HepG2 (cell line): Measurements from ENCODE around the gene EIF6. TPM values are rescaled to one million over a fixed set of nuclear protein-coding genes. Genes with fewer than 3 reads are reported as not detected.
A peak's percentile ranks its signal among the peaks of the same experiment; 100 is the strongest.

ENCODE experiments used
- AHDC1 ChIP-seq: sonication (generic); formaldehyde crosslinking; IDR thresholded peaks from 2 replicates; pipeline ENCODE4 v1.5.1; 2020; ENCODE audit warnings: mild to moderate bottlenecking, missing genetic modification reagents, borderline replicate concordance
- CREB1 ChIP-seq, 2 experiments: fragments of 450-650 bp in 1 of 2; IDR thresholded peaks; 2 replicates each; pipeline ENCODE4 v1.6.1; 2016 to 2017; ENCODE audit warnings: control low read depth in 1 of 2, mild to moderate bottlenecking in 1 of 2, missing compliant biosample characterization in 1 of 2, missing genetic modification characterization in 1 of 2
- GATAD2A ChIP-seq: IDR thresholded peaks from 2 replicates; pipeline ENCODE4 v1.6.1; 2016
- GPBP1L1 ChIP-seq: sonication (generic); formaldehyde crosslinking; IDR thresholded peaks from 2 replicates; pipeline ENCODE4 v1.5.0; 2020; ENCODE audit warnings: mild to moderate bottlenecking, missing genetic modification reagents
- MIER3 ChIP-seq: IDR thresholded peaks from 2 replicates; pipeline ENCODE4 v1.6.1; 2016; ENCODE audit warnings: missing compliant biosample characterization, borderline replicate concordance
- MYNN ChIP-seq: sonication (generic); formaldehyde crosslinking; IDR thresholded peaks from 2 replicates; pipeline ENCODE4 v1.4.0; 2020; ENCODE audit warnings: mild to moderate bottlenecking, low read depth, missing genetic modification reagents
- POLR2AphosphoS5 ChIP-seq: IDR thresholded peaks from 2 replicates; pipeline ENCODE4 v1.6.1; 2012; ENCODE audit warnings: low read depth, low read length
- RXRA ChIP-seq: sonication (generic); formaldehyde crosslinking; IDR thresholded peaks from 2 replicates; pipeline ENCODE4 v1.5.1; 2020; ENCODE audit warnings: missing genetic modification reagents
- SIX4 ChIP-seq: sonication (generic); formaldehyde crosslinking; IDR thresholded peaks from 2 replicates; pipeline ENCODE4 v1.4.0; 2020; ENCODE audit warnings: missing genetic modification reagents
- SMAD3 ChIP-seq: sonication (generic); formaldehyde crosslinking; IDR thresholded peaks from 2 replicates; pipeline ENCODE4 v1.4.0; 2020; ENCODE audit warnings: missing genetic modification reagents
- THAP11 ChIP-seq: IDR thresholded peaks from 2 replicates; pipeline ENCODE4 v1.6.1; 2016; ENCODE audit warnings: missing biosample characterization, missing genetic modification reagents
- ZNF772 ChIP-seq: sonication (generic); formaldehyde crosslinking; IDR thresholded peaks from 2 replicates; pipeline ENCODE4 v1.5.0; 2020; ENCODE audit warnings: mild to moderate bottlenecking, missing genetic modification reagents
- polyA plus RNA-seq, 8 experiments: library from polyadenylated mRNA; depleted of rRNA in 3 of 8; stranded (reverse) in 7 of 8; unstranded in 1 of 8; fragments of >200 nt; fragmentation: Illumina TruSeq in 4 of 8; extraction: Trizol in 4 of 8; gene quantifications; 2 replicates each; pipeline versions ENCODE4 v1.2.1 to v1.2.3, GENCODE V29; 2011 to 2016; ENCODE audit warnings: low read depth in 4 of 8, missing spikeins in 1 of 8, mixed read lengths in 1 of 8; ENCODE audit not compliant: insufficient read depth in 1 of 8
- total RNA-seq, 5 experiments: library from RNA; depleted of rRNA; stranded (reverse); fragments of >200 nt; fragmentation: Illumina TruSeq; extraction: Trizol; gene quantifications; 2 replicates each; pipeline ENCODE4 v1.2.3, GENCODE V29; 2016; ENCODE audit warnings: low read depth in 1 of 5
- TF ChIP-seq, protein P1 (sequence below): sonication (generic); formaldehyde crosslinking; IDR thresholded peaks from 2 replicates; pipeline ENCODE4 v1.4.0; 2020; ENCODE audit warnings: missing genetic modification reagents, borderline replicate concordance
- TF ChIP-seq, protein P2 (sequence below): IDR thresholded peaks from 2 replicates; pipeline ENCODE4 v1.6.1; 2012; ENCODE audit warnings: low read depth, low read length, improper control_type of control experiment
- TF ChIP-seq, protein P3 (sequence below): sonication (generic); formaldehyde crosslinking; IDR thresholded peaks from 2 replicates; pipeline ENCODE4 v1.4.0; 2020; ENCODE audit warnings: mild to moderate bottlenecking, low read depth, missing genetic modification reagents
- TF ChIP-seq, protein P4 (sequence below): sonication (generic); formaldehyde crosslinking; IDR thresholded peaks from 2 replicates; pipeline ENCODE4 v1.5.0; 2020; ENCODE audit warnings: missing genetic modification reagents

The EIF6 gene
- total and polyA plus RNA-seq, 2 of the 13 experiments (the other 11 are each of a cell fraction or from before 2014, with no cell fraction given), result 462 to 466 TPM

DNA sequence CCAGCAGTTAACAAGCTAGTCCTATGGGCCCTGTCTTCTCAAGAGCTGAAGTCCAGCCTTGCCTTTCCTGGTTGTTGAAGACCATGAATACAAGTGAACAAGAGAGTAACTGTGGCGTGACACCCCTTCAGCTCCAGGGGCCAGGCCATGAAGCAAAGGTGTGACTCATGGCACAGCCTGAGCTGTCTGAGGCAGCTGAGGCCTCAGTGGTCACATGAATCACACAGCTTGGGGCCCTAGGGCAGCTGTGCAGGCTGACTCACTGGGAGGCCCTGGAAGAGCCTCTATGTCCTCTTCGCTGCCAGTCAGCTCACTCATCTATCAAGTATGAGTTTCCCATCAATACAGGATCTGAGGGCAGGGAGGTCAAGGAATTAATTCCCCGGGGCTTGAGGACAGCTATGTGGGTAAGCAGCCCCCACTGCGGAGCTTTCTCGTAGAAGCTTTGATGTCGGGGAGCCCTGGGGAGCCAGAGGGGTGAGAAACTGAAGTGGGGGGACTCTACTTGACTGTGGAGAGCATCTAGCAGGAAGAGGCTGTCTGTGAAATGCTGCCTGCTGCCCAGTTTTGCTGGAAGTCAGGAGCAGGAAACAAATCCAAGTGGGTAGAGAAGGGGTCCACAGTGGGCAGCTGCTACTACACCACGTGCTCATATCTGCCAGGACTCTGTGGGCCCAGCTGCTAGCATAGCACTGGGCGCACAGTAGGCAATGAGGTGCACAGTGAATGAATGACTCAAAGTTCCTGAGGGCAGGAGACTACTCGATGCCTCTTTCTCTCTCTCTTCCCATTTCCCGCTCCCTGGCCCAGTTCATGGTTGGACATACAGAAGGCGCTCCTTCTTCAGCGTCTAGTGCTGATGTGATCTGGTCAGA, 21.3 kb upstream of the EIF6 start (continued):
- TF ChIP-seq, protein P1, sequence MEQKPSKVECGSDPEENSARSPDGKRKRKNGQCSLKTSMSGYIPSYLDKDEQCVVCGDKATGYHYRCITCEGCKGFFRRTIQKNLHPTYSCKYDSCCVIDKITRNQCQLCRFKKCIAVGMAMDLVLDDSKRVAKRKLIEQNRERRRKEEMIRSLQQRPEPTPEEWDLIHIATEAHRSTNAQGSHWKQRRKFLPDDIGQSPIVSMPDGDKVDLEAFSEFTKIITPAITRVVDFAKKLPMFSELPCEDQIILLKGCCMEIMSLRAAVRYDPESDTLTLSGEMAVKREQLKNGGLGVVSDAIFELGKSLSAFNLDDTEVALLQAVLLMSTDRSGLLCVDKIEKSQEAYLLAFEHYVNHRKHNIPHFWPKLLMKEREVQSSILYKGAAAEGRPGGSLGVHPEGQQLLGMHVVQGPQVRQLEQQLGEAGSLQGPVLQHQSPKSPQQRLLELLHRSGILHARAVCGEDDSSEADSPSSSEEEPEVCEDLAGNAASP (CRISPR knock-in tag), result peak; percentile 41; the same call in 1 of the 2 replicates
- TF ChIP-seq GPBP1L1 (CRISPR knock-in tag) (no peak), CREB1 (IDR thresholded peaks at IDR 0.05) (peak; percentile 65; the same call in 1 of the 2 replicates), CREB1 (CRISPR knock-in tag; IDR thresholded peaks at IDR 0.05) (peak; percentile 62; the same call in 1 of the 2 replicates), THAP11 (CRISPR knock-in tag) (peak; percentile 71), AHDC1 (CRISPR knock-in tag) (peak; percentile 12; the same call in 1 of the 2 replicates), MIER3 (peak; percentile 86; the same call in 1 of the 2 replicates), SMAD3 (CRISPR knock-in tag) (peak; percentile 88), MYNN (CRISPR knock-in tag) (0 out of 2 replicates have a peak, but pooled peaks have one; percentile 55), GATAD2A (CRISPR knock-in tag) (peak; percentile 94), SIX4 (peak; percentile 24; the same call in 1 of the 2 replicates), POLR2AphosphoS5 (no peak), RXRA (CRISPR knock-in tag) (peak; percentile 88), ZNF772 (CRISPR knock-in tag) (no peak; the same call in 1 of the 2 replicates)
- TF ChIP-seq, protein P2, sequence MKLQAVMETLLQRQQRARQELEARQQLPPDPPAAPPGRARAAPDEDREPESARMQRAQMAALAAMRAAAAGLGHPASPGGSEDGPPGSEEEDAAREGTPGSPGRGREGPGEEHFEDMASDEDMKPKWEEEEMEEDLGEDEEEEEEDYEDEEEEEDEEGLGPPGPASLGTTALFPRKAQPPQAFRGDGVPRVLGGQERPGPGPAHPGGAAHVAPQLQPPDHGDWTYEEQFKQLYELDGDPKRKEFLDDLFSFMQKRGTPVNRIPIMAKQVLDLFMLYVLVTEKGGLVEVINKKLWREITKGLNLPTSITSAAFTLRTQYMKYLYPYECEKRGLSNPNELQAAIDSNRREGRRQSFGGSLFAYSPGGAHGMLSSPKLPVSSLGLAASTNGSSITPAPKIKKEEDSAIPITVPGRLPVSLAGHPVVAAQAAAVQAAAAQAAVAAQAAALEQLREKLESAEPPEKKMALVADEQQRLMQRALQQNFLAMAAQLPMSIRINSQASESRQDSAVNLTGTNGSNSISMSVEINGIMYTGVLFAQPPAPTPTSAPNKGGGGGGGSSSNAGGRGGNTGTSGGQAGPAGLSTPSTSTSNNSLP, result 0 out of 2 replicates have a peak, but pooled peaks have one; percentile 72
- TF ChIP-seq, protein P3, sequence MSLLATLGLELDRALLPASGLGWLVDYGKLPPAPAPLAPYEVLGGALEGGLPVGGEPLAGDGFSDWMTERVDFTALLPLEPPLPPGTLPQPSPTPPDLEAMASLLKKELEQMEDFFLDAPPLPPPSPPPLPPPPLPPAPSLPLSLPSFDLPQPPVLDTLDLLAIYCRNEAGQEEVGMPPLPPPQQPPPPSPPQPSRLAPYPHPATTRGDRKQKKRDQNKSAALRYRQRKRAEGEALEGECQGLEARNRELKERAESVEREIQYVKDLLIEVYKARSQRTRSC (CRISPR knock-in tag), result no peak
- TF ChIP-seq, protein P4, sequence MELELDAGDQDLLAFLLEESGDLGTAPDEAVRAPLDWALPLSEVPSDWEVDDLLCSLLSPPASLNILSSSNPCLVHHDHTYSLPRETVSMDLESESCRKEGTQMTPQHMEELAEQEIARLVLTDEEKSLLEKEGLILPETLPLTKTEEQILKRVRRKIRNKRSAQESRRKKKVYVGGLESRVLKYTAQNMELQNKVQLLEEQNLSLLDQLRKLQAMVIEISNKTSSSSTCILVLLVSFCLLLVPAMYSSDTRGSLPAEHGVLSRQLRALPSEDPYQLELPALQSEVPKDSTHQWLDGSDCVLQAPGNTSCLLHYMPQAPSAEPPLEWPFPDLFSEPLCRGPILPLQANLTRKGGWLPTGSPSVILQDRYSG (CRISPR knock-in tag), result no peak
